Measurements from ENCODE around the gene TBC1D10A. TPM values are rescaled to one million over a fixed set of nuclear protein-coding genes. Genes with fewer than 3 reads are reported as not detected.

The TBC1D10A gene
- total RNA-seq, 4 donors from 2014 or later, result 18.4 to 25.9 (median 20.8) TPM

DNA sequence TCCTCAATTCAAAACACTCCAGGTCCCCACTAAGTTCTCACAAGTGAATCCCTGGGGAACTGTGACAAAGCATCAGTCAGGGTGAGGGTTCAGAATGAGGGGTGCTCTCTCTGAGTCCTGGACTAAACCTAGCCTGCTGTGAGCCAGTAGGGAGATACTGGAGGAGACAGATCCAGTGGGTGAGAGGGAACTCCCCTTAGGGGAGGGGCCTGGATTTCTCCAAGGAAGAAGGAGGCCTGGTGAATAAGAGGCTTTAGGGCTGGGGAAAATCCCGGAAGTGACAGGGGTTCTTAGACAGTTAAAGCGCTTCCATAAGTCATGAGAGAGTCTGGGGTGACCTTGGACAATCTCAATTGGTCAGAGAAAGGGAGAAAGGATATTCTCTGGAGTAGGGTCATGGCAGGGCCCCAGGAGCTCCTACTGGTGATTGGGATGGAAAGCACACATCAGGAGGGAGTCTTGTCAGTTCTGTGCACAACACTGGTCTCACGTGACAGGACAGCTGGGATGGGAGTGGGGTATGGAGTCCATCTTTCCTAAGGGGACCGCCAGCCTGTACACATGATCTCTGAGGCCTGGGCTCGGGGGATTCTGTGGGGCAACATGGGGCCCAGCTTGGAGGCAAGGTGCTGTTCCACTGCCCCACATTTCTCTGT is 1.5 kb downstream of the TBC1D10A start:
- H3K9me3 ChIP-seq, result no peaks in the 10 kb centered on the region
- TF ChIP-seq POLR2A (IDR thresholded peaks at IDR 0.05) (peak in 1 of 2 donors; percentile 30), CTCF (IDR thresholded peaks at IDR 0.05) (no peak)
- H3K4me3 ChIP-seq, result peak overlapping the region; percentile 89 to 98 (median 97)
- no peaks in the 10 kb centered on the region for H3K36me3 ChIP-seq
- DNase-seq, result peak in 2 of 3 donors; percentile 50 to 82
- H3K27me3 ChIP-seq, result no peaks in the 10 kb centered on the region
- H3K4me1 ChIP-seq, result peaks cover 0 to 36% (median 24%) of the 10 kb centered on the region in 4 donors
- peak overlapping the region; percentile 84 to 93 (median 86) for H3K27ac ChIP-seq

- H3K4me1 ChIP-seq, result peaks cover 0 to 36% (median 24%) of the 10 kb centered on the region in 4 donors
- peak overlapping the region in 3 of 4 donors; percentile 89 to 98 (median 98) for H3K4me3 ChIP-seq
- no peaks in the 10 kb centered on the region for H3K9me3 ChIP-seq
- H3K27me3 ChIP-seq, result no peaks in the 10 kb centered on the region
- TF ChIP-seq POLR2A (IDR thresholded peaks at IDR 0.05), result no peak
- no peak for TF ChIP-seq CTCF (IDR thresholded peaks at IDR 0.05)
- H3K27ac ChIP-seq, result peak overlapping the region; percentile 84 to 93 (median 86)
- no peaks in the 10 kb centered on the region for H3K36me3 ChIP-seq
- peak; percentile 43 to 69 (median 47) for DNase-seq
Observed at GRCh38 chr22:30324014-30324730, 2.6 kb downstream of the TBC1D10A start.

- no peak for TF ChIP-seq CTCF (IDR thresholded peaks at IDR 0.05)
- no peak for DNase-seq
- H3K36me3 ChIP-seq, result no peaks in the 10 kb centered on the region
- peaks cover 0 to 36% (median 24%) of the 10 kb centered on the region in 4 donors for H3K4me1 ChIP-seq
- no peak overlapping the region for H3K27ac ChIP-seq
- no peaks in the 10 kb centered on the region for H3K27me3 ChIP-seq
- no peak overlapping the region for H3K4me3 ChIP-seq
- no peaks in the 10 kb centered on the region for H3K9me3 ChIP-seq
Observed at GRCh38 chr22:30323246-30323645, 3.5 kb downstream of the TBC1D10A start.

- no peak overlapping the region for H3K27ac ChIP-seq
- no peaks in the 10 kb centered on the region for H3K27me3 ChIP-seq
- H3K9me3 ChIP-seq, result no peaks in the 10 kb centered on the region
- no peak overlapping the region for H3K4me3 ChIP-seq
- H3K36me3 ChIP-seq, result no peaks in the 10 kb centered on the region
- TF ChIP-seq POLR2A (IDR thresholded peaks at IDR 0.05), result no peak
- TF ChIP-seq CTCF (IDR thresholded peaks at IDR 0.05), result no peak
- H3K4me1 ChIP-seq, result peaks cover 0 to 32% (median 21%) of the 10 kb centered on the region in 4 donors
- no peak for DNase-seq
Observed at GRCh38 chr22:30321461-30321860, 5.3 kb downstream of the TBC1D10A start.

DNA sequence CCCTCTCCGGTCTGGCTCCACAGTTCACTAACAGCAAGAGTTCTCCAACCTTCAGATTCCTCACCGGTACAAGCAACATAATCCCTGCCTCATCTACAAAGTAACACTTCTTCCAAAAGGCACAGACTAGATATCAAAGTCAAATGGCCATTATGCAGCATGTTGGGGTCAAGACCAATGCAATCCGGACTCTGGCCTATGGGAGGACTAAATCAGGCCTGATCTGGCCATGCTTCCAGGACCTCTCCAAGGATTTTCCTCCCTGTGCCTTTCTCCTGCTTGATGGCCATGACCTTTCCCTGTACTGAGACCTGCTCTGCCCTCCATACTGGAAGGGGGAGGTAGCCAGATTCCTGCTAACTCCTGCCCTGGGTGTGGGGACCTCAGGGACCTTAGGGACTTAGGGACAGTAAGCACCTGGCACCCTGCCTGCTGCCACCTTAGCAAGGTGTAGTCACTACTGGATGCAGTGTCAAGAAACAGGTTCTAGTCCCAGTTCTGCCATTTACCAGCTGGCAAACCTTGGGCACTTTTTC is 6.7 kb downstream of the TBC1D10A start:
- no peak overlapping the region for H3K27ac ChIP-seq
- no peak overlapping the region for H3K4me3 ChIP-seq
- DNase-seq, result no peak
- no peaks in the 10 kb centered on the region for H3K9me3 ChIP-seq
- H3K4me1 ChIP-seq, result peaks cover 0 to 36% (median 21%) of the 10 kb centered on the region in 4 donors
- H3K27me3 ChIP-seq, result no peaks in the 10 kb centered on the region
- no peak for TF ChIP-seq POLR2A (IDR thresholded peaks at IDR 0.05)
- TF ChIP-seq CTCF (IDR thresholded peaks at IDR 0.05), result no peak
- H3K36me3 ChIP-seq, result no peaks in the 10 kb centered on the region

All from Peyer's patch (tissue), 4 donors.